T-helper 2 cell treated with Interferon-gamma antibody and Interleukin-4, amounts not matched to agents 100 ng/mL and 5 ng/mL, for 36 hours (primary cell): ENCODE measurements around the gene SLC35F6. TPM values are rescaled to one million over a fixed set of nuclear protein-coding genes. Genes with fewer than 3 reads are reported as not detected.
"Not testable (repeated sequence)": the region's sequence is repeated elsewhere in the genome, so short reads cannot be mapped to it uniquely, and the experiment has no call there.

Source experiments
- intact Hi-C: fragments of 100-400 bp; cut with micrococcal nuclease; formaldehyde crosslinking; loops from one replicate; pipeline ENCODE4 v1.15.1; 2023
- total RNA-seq: library from RNA; stranded (reverse); gene quantifications from 2 replicates; pipeline ENCODE4 v1.2.3, GENCODE V29; 2022

The SLC35F6 gene
- total RNA-seq, 1 donor from 2014 or later: 18.8 TPM

- intact Hi-C loops: no loop called here
Observed at GRCh38 chr2:26780203-26780760, 16.2 kb downstream of the SLC35F6 start.

- intact Hi-C loops: no loop called here
Observed at GRCh38 chr2:26782876-26783704, 19.0 kb downstream of the SLC35F6 start.

GRCh38 chr2:26784570-26785234, 20.6 kb downstream of the SLC35F6 start:
- intact Hi-C loops: loop anchor here (1.0 kb wide), 1 partner anchor 20 kb away; the partner anchor contains the start of gene SLC35F6

- intact Hi-C loops: loop anchor here (1.0 to 2.0 kb wide), 2 partner anchors 21 to 247 kb away; partner anchors contain the start of genes SLC35F6 and TMEM214
Observed at GRCh38 chr2:26785431-26786206, 21.5 kb downstream of the SLC35F6 start, which contains the start of gene CENPA. CENPA (plus strand) TSS chr2:26786056; CDS start chr2:26786197, 141 bp downstream.

- intact Hi-C loops: loop anchor here (2.0 kb wide), 1 partner anchor 246 kb away; the partner anchor contains the start of gene TMEM214
Observed at GRCh38 chr2:26786207-26787028, 22.3 kb downstream of the SLC35F6 start.

GRCh38 chr2:26792720-26793119, 28.6 kb downstream of the SLC35F6 start:
- intact Hi-C loops: no loop called here

GRCh38 chr2:26793518-26793917, 29.4 kb downstream of the SLC35F6 start:
- intact Hi-C loops: no loop called here

- intact Hi-C loops: not testable (repeated sequence)
Observed at GRCh38 chr2:26795135-26795534, 31.1 kb downstream of the SLC35F6 start.

GRCh38 chr2:26801328-26801727, 37.2 kb downstream of the SLC35F6 start:
- intact Hi-C loops: no loop called here

GRCh38 chr2:26801796-26802195, 37.7 kb downstream of the SLC35F6 start:
- intact Hi-C loops: no loop called here

- intact Hi-C loops: no loop called here
Observed at GRCh38 chr2:26805241-26805676, 41.2 kb downstream of the SLC35F6 start.

- intact Hi-C loops: no loop called here
Observed at GRCh38 chr2:26807788-26808460, 43.8 kb downstream of the SLC35F6 start.

- intact Hi-C loops: no loop called here
Observed at GRCh38 chr2:26809211-26809610, 45.1 kb downstream of the SLC35F6 start.

- intact Hi-C loops: no loop called here
Observed at GRCh38 chr2:26809876-26810577, 45.9 kb downstream of the SLC35F6 start.

- intact Hi-C loops: no loop called here
Observed at GRCh38 chr2:26811261-26811660, 47.2 kb downstream of the SLC35F6 start.

GRCh38 chr2:26811791-26812694, 48.0 kb downstream of the SLC35F6 start:
- intact Hi-C loops: no loop called here

GRCh38 chr2:26812731-26813130, 48.6 kb downstream of the SLC35F6 start:
- intact Hi-C loops: no loop called here
